ENCODE data around the gene ITPRIPL2.

Gene ITPRIPL2

GRCh38 chr16:19123535-19124178, 9.9 kb downstream of the ITPRIPL2 start:
- DNase-seq, result no peak

GRCh38 chr16:19126300-19126699, 12.5 kb downstream of the ITPRIPL2 start:
- DNase-seq, result no peak

- DNase-seq, result peak; percentile 79
These were observed 13.4 kb downstream of the ITPRIPL2 start for GRCh38 chr16:19127205-19127604.

- DNase-seq, result peak; percentile 77
These were observed 13.9 kb downstream of the ITPRIPL2 start for GRCh38 chr16:19127674-19128131.

GRCh38 chr16:19128454-19129200, 14.9 kb downstream of the ITPRIPL2 start:
- DNase-seq, result no peak

GRCh38 chr16:19130385-19130784, 16.6 kb downstream of the ITPRIPL2 start:
- no peak for DNase-seq

- DNase-seq, result peak; percentile 60
These were observed 17.4 kb downstream of the ITPRIPL2 start for GRCh38 chr16:19130852-19131824.

- no peak for DNase-seq
These were observed 18.1 kb downstream of the ITPRIPL2 start for GRCh38 chr16:19131825-19132218.

GRCh38 chr16:19132255-19132654, 18.5 kb downstream of the ITPRIPL2 start:
- no peak for DNase-seq

GRCh38 chr16:19132898-19133297, 19.1 kb downstream of the ITPRIPL2 start:
- no peak for DNase-seq

GRCh38 chr16:19133600-19133999, 19.8 kb downstream of the ITPRIPL2 start:
- no peak for DNase-seq

GRCh38 chr16:19135201-19135842, 21.6 kb downstream of the ITPRIPL2 start:
- no peak for DNase-seq

GRCh38 chr16:19135896-19136438, 22.2 kb downstream of the ITPRIPL2 start:
- no peak for DNase-seq

- no peak for DNase-seq
These were observed 22.9 kb downstream of the ITPRIPL2 start for GRCh38 chr16:19136549-19137196.

GRCh38 chr16:19137201-19138128, 23.7 kb downstream of the ITPRIPL2 start:
- DNase-seq, result no peak

- no peak for DNase-seq
These were observed 24.8 kb downstream of the ITPRIPL2 start for GRCh38 chr16:19138601-19139000.

- DNase-seq, result no peak
These were observed 25.8 kb downstream of the ITPRIPL2 start for GRCh38 chr16:19139436-19140091.

GRCh38 chr16:19140396-19140795, 26.6 kb downstream of the ITPRIPL2 start:
- no peak for DNase-seq

GRCh38 chr16:19142939-19143598, 29.3 kb downstream of the ITPRIPL2 start:
- DNase-seq, result no peak

GRCh38 chr16:19143599-19143956, 29.8 kb downstream of the ITPRIPL2 start:
- no peak for DNase-seq
